NB4 (cell line): ENCODE measurements around the gene RPS6KA6.
A peak's percentile ranks its signal among the peaks of the same experiment; 100 is the strongest.
"Not testable (repeated sequence)": the region's sequence is repeated elsewhere in the genome, so short reads cannot be mapped to it uniquely, and the experiment has no call there.

Experiments used
- DNase-seq: peaks from one replicate; pipeline ENCODE4 v3.0.0; 2010; ENCODE audit warnings: low read depth
- H3K4me3 ChIP-seq: one replicate; pipeline ENCODE4 v1.5.1; 2011; ENCODE audit warnings: mild to moderate bottlenecking, low read depth, low read length, moderate library complexity
- MYC ChIP-seq: IDR thresholded peaks from 2 replicates; pipeline ENCODE4 v1.6.1; 2011; ENCODE audit warnings: low read depth, low read length
- POLR2A ChIP-seq: IDR thresholded peaks from 2 replicates; pipeline ENCODE4 v1.6.1; 2011; ENCODE audit warnings: mild to moderate bottlenecking; ENCODE audit not compliant: insufficient read length; ENCODE audit errors: extremely low read depth
- TF ChIP-seq, protein P1 (sequence below): IDR thresholded peaks from one replicate; pipeline ENCODE4 v1.5.1; 2012; ENCODE audit warnings: low read depth, low read length
- TF ChIP-seq, protein P2 (sequence below): IDR thresholded peaks from 2 replicates; pipeline ENCODE4 v1.6.1; 2011; ENCODE audit warnings: low read depth, low read length

RPS6KA6 gene

DNA sequence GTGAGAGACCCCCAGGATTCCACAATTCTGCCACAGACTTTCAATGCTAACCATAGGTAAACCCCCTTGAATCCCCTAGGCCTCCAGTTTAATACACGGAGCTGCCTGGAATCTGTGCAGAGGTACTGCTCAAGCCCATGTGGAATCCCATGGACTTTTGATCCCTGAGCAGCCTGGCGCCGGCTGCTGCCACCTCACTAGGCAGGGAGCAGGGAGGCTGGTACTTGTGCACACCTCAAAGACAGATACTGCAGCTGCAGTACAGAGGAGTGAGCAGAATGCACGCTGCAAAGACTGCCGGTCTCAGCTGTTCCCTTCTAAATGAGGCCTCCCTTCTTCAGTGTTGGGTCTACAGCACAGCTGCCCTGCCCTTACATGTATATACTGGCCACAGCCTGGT lies 79.4 kb downstream of the RPS6KA6 start:
- H3K4me3 ChIP-seq, result no peak overlapping the region
- no peak for DNase-seq
- no peak for TF ChIP-seq MYC
- TF ChIP-seq, protein P1, sequence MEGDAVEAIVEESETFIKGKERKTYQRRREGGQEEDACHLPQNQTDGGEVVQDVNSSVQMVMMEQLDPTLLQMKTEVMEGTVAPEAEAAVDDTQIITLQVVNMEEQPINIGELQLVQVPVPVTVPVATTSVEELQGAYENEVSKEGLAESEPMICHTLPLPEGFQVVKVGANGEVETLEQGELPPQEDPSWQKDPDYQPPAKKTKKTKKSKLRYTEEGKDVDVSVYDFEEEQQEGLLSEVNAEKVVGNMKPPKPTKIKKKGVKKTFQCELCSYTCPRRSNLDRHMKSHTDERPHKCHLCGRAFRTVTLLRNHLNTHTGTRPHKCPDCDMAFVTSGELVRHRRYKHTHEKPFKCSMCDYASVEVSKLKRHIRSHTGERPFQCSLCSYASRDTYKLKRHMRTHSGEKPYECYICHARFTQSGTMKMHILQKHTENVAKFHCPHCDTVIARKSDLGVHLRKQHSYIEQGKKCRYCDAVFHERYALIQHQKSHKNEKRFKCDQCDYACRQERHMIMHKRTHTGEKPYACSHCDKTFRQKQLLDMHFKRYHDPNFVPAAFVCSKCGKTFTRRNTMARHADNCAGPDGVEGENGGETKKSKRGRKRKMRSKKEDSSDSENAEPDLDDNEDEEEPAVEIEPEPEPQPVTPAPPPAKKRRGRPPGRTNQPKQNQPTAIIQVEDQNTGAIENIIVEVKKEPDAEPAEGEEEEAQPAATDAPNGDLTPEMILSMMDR, result no peak
- TF ChIP-seq, protein P2, sequence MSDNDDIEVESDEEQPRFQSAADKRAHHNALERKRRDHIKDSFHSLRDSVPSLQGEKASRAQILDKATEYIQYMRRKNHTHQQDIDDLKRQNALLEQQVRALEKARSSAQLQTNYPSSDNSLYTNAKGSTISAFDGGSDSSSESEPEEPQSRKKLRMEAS, result no peak
- no peak for TF ChIP-seq POLR2A

DNA sequence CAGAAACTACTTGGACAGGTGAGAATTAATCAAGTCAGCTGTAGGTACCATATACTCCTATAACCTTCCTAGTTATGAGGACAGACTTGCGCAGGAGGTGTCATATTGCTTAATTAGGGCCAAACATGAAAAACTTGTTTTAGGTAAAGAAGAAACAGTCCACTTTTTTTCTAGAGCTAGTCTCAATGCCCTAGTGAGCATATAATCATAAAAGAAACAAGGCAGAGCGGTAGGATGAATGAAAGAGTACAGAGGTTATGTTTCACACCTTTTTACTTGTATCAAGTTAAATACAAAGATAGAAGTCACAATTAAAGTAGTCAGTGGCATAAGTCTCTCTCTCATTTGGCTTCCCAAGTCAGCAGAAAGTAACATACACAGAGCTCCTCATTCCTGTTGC lies 88.9 kb downstream of the RPS6KA6 start:
- H3K4me3 ChIP-seq, result no peak overlapping the region
- TF ChIP-seq POLR2A, result no peak
- TF ChIP-seq MYC, result no peak
- TF ChIP-seq, protein P1, result no peak
- TF ChIP-seq, protein P2, result no peak
- no peak for DNase-seq

DNA sequence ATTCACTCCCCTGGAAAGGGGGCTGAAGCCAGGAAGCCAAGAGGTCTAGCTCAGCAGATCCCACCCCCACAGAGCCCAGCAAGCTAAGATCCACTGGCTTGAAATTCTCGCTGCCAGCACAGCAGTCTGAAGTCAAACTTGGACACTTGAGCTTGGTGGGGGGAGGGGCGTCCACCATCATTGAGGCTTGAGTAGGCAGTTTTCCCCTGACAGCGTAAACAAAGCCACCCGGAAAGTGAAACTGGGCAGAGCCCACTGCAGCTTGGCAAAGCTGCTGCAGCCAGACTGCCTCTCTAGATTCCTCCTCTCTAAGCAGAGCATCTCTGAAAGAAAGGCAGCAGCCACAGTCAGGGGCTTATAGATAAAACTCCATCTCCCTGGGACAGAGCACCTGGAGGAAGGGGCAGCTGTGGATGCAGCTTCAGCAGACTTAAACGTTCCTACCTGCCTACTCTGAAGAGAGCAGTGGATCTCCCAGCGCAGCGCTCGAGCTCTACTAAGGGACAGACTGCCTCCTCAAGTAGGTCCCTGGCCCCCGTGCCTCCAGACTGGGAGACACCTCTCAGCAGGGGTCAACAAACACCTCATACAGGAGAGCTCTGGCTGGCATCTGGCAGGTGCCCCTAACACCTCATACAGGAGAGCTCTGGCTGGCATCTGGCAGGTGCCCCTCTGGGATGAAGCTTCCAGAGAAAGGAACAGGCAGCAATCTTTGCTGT lies 108.4 kb downstream of the RPS6KA6 start:
- not testable (repeated sequence) for DNase-seq, H3K4me3 ChIP-seq

DNA sequence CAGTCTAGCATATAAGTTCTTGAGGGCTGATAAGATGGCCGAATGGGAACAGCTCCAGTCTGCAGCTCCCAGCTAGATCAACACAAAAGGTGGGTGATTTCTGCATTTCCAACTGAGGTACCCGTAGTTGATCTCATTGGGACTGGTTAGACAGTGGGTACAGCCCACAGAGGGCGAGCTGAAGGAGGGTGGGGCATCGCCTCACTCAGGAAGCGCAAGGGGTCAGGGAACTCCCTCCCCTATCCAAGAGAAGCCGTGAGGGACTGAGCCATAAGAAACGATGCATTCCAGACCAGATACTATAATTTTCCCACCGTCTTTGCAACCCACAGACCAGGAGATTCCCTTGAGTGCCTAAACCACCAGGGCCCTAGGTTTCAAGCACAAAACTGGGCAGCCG lies 109.0 kb downstream of the RPS6KA6 start:
- H3K4me3 ChIP-seq, result no peak overlapping the region
- DNase-seq, result no peak
- TF ChIP-seq, protein P1, result no peak
- TF ChIP-seq, protein P2, result no peak
- TF ChIP-seq MYC, result no peak

DNA sequence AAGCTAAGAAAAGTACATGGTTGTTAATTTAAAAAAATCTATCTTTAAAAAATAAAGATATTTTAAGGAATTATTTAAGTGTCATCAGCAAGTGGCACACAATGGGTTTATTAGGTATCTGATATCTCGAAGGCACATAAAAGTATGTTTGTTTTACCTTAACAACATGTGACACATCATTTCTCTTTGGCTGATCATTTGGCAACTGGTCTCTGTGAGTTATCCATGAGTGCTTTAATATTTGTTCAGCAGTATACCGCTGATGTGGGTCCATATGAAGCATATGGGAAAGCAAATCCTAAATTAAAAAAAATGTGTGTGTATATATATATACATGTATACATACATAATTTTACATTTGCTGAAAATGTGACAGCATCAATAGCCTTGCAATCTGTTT lies 123.2 kb downstream of the RPS6KA6 start:
- H3K4me3 ChIP-seq, result no peak overlapping the region
- DNase-seq, result no peak
- TF ChIP-seq, protein P2, result no peak
- TF ChIP-seq, protein P1, result no peak
- TF ChIP-seq POLR2A, result no peak
- TF ChIP-seq MYC, result no peak

DNA sequence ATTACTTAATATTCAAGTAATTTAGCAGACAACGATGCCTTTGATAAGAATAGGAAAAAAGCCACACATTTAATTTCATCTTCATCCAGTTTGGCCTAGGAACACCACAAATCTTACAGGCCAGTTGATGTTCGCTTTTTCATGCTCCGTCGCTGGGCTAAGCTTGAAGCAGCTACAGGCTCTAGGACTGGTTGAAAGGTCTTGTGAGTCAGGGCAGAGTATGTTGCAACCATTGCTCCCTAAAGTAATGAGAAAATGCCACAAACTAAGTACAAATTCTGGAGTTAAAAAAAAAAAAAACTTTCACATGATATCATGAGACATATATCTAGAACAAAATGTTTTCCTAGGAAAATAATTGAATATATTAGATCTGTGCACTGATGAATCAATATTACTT lies 123.8 kb downstream of the RPS6KA6 start:
- H3K4me3 ChIP-seq, result no peak overlapping the region
- TF ChIP-seq MYC (no peak), POLR2A (no peak)
- TF ChIP-seq, protein P1, result no peak
- TF ChIP-seq, protein P2, result no peak
- DNase-seq, result peak; percentile 4
